ENCODE results near the gene KCNK10.

DNA sequence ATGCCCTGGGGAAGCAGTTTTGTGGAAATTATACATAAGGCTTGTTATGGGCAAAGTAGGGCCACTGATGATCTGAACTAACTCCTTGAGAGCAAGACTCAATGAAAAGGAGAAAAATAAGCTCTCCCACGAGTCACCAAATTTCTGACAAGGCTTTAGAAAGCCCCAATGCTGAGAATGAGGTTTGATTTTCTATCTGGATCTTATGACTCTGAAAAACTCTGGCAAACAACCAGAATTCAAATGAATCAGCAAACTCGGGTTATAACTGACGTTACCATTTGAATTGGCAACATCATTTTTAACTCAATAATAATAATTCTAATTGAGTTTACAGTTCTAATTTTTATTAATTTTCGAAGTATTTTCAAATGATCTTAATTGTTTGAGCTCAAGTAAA, 79.1 kb downstream of the KCNK10 start:
- TF ChIP-seq ZNF707 (tag by site-specific recombination; IDR thresholded peaks at IDR 0.05), result no peak
- TF ChIP-seq ZNF184 (tag by site-specific recombination; IDR thresholded peaks at IDR 0.05), result no peak
- TF ChIP-seq, protein P1, sequence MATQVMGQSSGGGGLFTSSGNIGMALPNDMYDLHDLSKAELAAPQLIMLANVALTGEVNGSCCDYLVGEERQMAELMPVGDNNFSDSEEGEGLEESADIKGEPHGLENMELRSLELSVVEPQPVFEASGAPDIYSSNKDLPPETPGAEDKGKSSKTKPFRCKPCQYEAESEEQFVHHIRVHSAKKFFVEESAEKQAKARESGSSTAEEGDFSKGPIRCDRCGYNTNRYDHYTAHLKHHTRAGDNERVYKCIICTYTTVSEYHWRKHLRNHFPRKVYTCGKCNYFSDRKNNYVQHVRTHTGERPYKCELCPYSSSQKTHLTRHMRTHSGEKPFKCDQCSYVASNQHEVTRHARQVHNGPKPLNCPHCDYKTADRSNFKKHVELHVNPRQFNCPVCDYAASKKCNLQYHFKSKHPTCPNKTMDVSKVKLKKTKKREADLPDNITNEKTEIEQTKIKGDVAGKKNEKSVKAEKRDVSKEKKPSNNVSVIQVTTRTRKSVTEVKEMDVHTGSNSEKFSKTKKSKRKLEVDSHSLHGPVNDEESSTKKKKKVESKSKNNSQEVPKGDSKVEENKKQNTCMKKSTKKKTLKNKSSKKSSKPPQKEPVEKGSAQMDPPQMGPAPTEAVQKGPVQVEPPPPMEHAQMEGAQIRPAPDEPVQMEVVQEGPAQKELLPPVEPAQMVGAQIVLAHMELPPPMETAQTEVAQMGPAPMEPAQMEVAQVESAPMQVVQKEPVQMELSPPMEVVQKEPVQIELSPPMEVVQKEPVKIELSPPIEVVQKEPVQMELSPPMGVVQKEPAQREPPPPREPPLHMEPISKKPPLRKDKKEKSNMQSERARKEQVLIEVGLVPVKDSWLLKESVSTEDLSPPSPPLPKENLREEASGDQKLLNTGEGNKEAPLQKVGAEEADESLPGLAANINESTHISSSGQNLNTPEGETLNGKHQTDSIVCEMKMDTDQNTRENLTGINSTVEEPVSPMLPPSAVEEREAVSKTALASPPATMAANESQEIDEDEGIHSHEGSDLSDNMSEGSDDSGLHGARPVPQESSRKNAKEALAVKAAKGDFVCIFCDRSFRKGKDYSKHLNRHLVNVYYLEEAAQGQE (tag by site-specific recombination; IDR thresholded peaks at IDR 0.05), result no peak
- TF ChIP-seq, protein P2, sequence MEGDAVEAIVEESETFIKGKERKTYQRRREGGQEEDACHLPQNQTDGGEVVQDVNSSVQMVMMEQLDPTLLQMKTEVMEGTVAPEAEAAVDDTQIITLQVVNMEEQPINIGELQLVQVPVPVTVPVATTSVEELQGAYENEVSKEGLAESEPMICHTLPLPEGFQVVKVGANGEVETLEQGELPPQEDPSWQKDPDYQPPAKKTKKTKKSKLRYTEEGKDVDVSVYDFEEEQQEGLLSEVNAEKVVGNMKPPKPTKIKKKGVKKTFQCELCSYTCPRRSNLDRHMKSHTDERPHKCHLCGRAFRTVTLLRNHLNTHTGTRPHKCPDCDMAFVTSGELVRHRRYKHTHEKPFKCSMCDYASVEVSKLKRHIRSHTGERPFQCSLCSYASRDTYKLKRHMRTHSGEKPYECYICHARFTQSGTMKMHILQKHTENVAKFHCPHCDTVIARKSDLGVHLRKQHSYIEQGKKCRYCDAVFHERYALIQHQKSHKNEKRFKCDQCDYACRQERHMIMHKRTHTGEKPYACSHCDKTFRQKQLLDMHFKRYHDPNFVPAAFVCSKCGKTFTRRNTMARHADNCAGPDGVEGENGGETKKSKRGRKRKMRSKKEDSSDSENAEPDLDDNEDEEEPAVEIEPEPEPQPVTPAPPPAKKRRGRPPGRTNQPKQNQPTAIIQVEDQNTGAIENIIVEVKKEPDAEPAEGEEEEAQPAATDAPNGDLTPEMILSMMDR (tag by site-specific recombination; IDR thresholded peaks at IDR 0.05), result no peak
- TF ChIP-seq, protein P3, sequence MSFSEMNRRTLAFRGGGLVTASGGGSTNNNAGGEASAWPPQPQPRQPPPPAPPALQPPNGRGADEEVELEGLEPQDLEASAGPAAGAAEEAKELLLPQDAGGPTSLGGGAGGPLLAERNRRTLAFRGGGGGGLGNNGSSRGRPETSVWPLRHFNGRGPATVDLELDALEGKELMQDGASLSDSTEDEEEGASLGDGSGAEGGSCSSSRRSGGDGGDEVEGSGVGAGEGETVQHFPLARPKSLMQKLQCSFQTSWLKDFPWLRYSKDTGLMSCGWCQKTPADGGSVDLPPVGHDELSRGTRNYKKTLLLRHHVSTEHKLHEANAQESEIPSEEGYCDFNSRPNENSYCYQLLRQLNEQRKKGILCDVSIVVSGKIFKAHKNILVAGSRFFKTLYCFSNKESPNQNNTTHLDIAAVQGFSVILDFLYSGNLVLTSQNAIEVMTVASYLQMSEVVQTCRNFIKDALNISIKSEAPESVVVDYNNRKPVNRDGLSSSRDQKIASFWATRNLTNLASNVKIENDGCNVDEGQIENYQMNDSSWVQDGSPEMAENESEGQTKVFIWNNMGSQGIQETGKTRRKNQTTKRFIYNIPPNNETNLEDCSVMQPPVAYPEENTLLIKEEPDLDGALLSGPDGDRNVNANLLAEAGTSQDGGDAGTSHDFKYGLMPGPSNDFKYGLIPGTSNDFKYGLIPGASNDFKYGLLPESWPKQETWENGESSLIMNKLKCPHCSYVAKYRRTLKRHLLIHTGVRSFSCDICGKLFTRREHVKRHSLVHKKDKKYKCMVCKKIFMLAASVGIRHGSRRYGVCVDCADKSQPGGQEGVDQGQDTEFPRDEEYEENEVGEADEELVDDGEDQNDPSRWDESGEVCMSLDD (tag by site-specific recombination; IDR thresholded peaks at IDR 0.05), result no peak
- TF ChIP-seq, protein P4, sequence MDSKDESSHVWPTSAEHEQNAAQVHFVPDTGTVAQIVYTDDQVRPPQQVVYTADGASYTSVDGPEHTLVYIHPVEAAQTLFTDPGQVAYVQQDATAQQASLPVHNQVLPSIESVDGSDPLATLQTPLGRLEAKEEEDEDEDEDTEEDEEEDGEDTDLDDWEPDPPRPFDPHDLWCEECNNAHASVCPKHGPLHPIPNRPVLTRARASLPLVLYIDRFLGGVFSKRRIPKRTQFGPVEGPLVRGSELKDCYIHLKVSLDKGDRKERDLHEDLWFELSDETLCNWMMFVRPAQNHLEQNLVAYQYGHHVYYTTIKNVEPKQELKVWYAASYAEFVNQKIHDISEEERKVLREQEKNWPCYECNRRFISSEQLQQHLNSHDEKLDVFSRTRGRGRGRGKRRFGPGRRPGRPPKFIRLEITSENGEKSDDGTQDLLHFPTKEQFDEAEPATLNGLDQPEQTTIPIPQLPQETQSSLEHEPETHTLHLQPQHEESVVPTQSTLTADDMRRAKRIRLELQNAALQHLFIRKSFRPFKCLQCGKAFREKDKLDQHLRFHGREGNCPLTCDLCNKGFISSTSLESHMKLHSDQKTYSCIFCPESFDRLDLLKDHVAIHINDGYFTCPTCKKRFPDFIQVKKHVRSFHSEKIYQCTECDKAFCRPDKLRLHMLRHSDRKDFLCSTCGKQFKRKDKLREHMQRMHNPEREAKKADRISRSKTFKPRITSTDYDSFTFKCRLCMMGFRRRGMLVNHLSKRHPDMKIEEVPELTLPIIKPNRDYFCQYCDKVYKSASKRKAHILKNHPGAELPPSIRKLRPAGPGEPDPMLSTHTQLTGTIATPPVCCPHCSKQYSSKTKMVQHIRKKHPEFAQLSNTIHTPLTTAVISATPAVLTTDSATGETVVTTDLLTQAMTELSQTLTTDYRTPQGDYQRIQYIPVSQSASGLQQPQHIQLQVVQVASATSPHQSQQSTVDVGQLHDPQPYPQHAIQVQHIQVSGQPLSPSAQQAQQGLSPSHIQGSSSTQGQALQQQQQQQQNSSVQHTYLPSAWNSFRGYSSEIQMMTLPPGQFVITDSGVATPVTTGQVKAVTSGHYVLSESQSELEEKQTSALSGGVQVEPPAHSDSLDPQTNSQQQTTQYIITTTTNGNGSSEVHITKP (tag by site-specific recombination; IDR thresholded peaks at IDR 0.05), result no peak

All from HEK293 (cell line).